ENCODE measurements around the gene PPP1R3C. TPM values are rescaled to one million over a fixed set of nuclear protein-coding genes. Genes with fewer than 3 reads are reported as not detected.
A peak's percentile ranks its signal among the peaks of the same experiment; 100 is the strongest.

The PPP1R3C gene
- total and polyA plus RNA-seq, 2 experiments from 2014 or later: 0.91 to 1.8 TPM

GRCh38 chr10:91598211-91598977 lies 34.5 kb downstream of the PPP1R3C start:
- Mint-ChIP-seq H3K4me3 (no peak overlapping the region), H3K9me3 (no peaks in the 10 kb centered on the region), H3K27ac (no peak overlapping the region), H3K36me3 (ENCODE audit: low read depth) (no peaks in the 10 kb centered on the region), H3K4me1 (no peaks in the 10 kb centered on the region; the same call in 2 of the 3 replicates), H3K27me3 (ENCODE audit: insufficient read depth, low read depth, poor library complexity) (no peaks in the 10 kb centered on the region)
- Histone ChIP-seq H3K4me2 (no peak overlapping the region), H3K4me1 (ENCODE audit: insufficient read depth) (no peaks in the 10 kb centered on the region), H3K27ac (ENCODE audit: low read depth) (no peak overlapping the region), H3K36me3 (ENCODE audit: insufficient read depth) (no peaks in the 10 kb centered on the region), H4K20me1 (replicated peaks; ENCODE audit: insufficient read depth) (no peaks in the 10 kb centered on the region), H3F3A (replicated peaks; ENCODE audit: low read depth) (no peaks in the 10 kb centered on the region), H3K27me3 (ENCODE audit: insufficient read depth) (no peaks in the 10 kb centered on the region), H2AFZ (peak overlapping the region; percentile 32; the same call in 1 of the 2 replicates), H3K9me2 (ENCODE audit: insufficient read depth) (no peaks in the 10 kb centered on the region; the same call in none of the 2 replicates), H3K79me2 (replicated peaks; ENCODE audit: insufficient read depth) (no peaks in the 10 kb centered on the region), H3K4me3 (no peak overlapping the region)
- ATAC-seq: no peak
- no peak for DNase-seq (ENCODE audit: low spot score)
- TF ChIP-seq ZNF331 (CRISPR knock-in tag; IDR thresholded peaks at IDR 0.05; ENCODE audit: low read depth) (no peak), EZH2phosphoT487 (IDR thresholded peaks at IDR 0.05; ENCODE audit: unreplicated experiment) (no peak), CTCF (conservative IDR thresholded peaks at IDR 0.05; ENCODE audit: low read depth in 2 of 2) (no peak), STAT1 (IDR thresholded peaks at IDR 0.05; ENCODE audit: unreplicated experiment) (no peak), POLR2AphosphoS5 (IDR thresholded peaks at IDR 0.05; ENCODE audit: low read depth) (no peak), ETS1 (IDR thresholded peaks at IDR 0.05) (no peak), ZNF114 (CRISPR knock-in tag; IDR thresholded peaks at IDR 0.05) (no peak), EZH2 (IDR thresholded peaks at IDR 0.05; ENCODE audit: low read depth, unreplicated experiment) (no peak), REST (IDR thresholded peaks at IDR 0.05; ENCODE audit: unreplicated experiment) (no peak), ZNF462 (CRISPR knock-in tag; IDR thresholded peaks at IDR 0.05) (no peak), CREB1 (CRISPR knock-in tag; IDR thresholded peaks at IDR 0.05; ENCODE audit: low read depth) (no peak), JUNB (IDR thresholded peaks at IDR 0.05; ENCODE audit: unreplicated experiment) (no peak), NANOG (IDR thresholded peaks at IDR 0.05; ENCODE audit: borderline replicate concordance) (no peak)

Measured in GM23338 (cell line).